Ovary (tissue), 9 donors: ENCODE results near the gene GARNL3. TPM values are rescaled to one million over a fixed set of nuclear protein-coding genes. Genes with fewer than 3 reads are reported as not detected.

Experiments used
- DNase-seq, 5 donors: peaks; one replicate each; pipeline ENCODE4 v3.0.0-alpha.2; 2019 to 2020
- H3K27ac ChIP-seq, 2 donors: fragments of 200-600 bp; one replicate each; pipeline versions ENCODE4 v1.5.1 to v1.8.0; 2019 to 2022
- H3K27me3 ChIP-seq: fragments of 200-600 bp; one replicate; pipeline ENCODE4 v1.8.0; 2022
- H3K36me3 ChIP-seq: fragments of 200-600 bp; sonication (generic); one replicate; pipeline ENCODE4 v1.5.1; 2019
- H3K4me1 ChIP-seq: one replicate; pipeline ENCODE4 v1.8.1; 2013; ENCODE audit warnings: mild to moderate bottlenecking, moderate library complexity; ENCODE audit not compliant: insufficient read depth
- H3K4me3 ChIP-seq: fragments of 200-600 bp; sonication (generic); one replicate; pipeline ENCODE4 v1.5.1; 2017
- H3K9me3 ChIP-seq, 2 donors: fragments of 200-600 bp in 1 of 2; sonication (generic) in 1 of 2; one replicate each; pipeline versions ENCODE4 v1.5.1 to v1.8.1; 2013 to 2019; ENCODE audit warnings: mild to moderate bottlenecking in 1 of 2, moderate library complexity in 1 of 2
- EP300 ChIP-seq: sonication (generic); formaldehyde crosslinking; IDR thresholded peaks from one replicate; pipeline ENCODE4 v1.6.1; 2017; ENCODE audit warnings: antibody characterized with exemption
- POLR2A ChIP-seq: fragments of 450-650 bp; IDR thresholded peaks from one replicate; pipeline ENCODE4 v1.6.1; 2017; ENCODE audit warnings: antibody characterized with exemption, mild to moderate bottlenecking, moderate library complexity
- WGBS, 3 donors: extraction: QIAGEN DNeasy Blood & Tissue Kit in 1 of 3; methylation state at CpG; one replicate each; pipeline versions ENCODE4 v1.1.5 to v1.1.7; 2013 to 2017; 5-methylcytosine and 5-hydroxymethylcytosine counted together
- intact Hi-C, 4 donors: fragments of 100-400 bp; cut with DNase I; formaldehyde crosslinking; loops; one replicate each; pipeline versions ENCODE4 v1.11.0 to v1.15.1; 2022 to 2023
- polyA plus RNA-seq, 2 donors: library from polyadenylated mRNA; stranded (reverse); fragments of 200-250 nt in 1 of 2; fragments of 350-450 nt in 1 of 2; fragmentation: Illumina TruSeq in 1 of 2; extraction: RNeasy Lipid Tissue Mini Kit (QIAGEN cat#74804) in 1 of 2; gene quantifications; one replicate each; pipeline ENCODE4 v1.2.3, GENCODE V29; 2013 to 2014
- total RNA-seq, 7 donors: library from RNA; depleted of rRNA in 2 of 7; stranded (reverse); fragments of >200 nt in 2 of 7; fragmentation: NEBNext Ultra II Directional in 3 of 7; extraction: Animal tissue kit (Norgen Biotek cat#: 25700) in 3 of 7; gene quantifications; one replicate each; pipeline versions ENCODE4 v1.1.0 to v1.2.4, GENCODE V29; 2016 to 2023
- TF ChIP-seq, protein P1 (sequence below), 3 donors: fragments of 450-650 bp in 2 of 3; fragments of 200-600 bp in 1 of 3; IDR thresholded peaks; one replicate each; pipeline versions ENCODE4 v1.5.1 to v1.8.0; 2016 to 2022; ENCODE audit warnings: antibody characterized with exemption in 3 of 3, mild to moderate bottlenecking in 1 of 3
- donor health status: DM: no; HTN: no; CAD: no; lungs with moderate emphysema.
- donor health status: DM: no; HTN: no; CAD: no.
- donor health status: Bipolar disorder and iron deficiency.
- donor health status: DM: yes; HTN: yes; CAD: no.
- donor health status: DM: no; HTN: no; CAD: no.
- donor health status: DM: yes; HTN: yes; CAD: no.

GARNL3 gene
- total and polyA plus RNA-seq, 9 donors: 8.9 to 30.7 (median 22.9) TPM

DNA sequence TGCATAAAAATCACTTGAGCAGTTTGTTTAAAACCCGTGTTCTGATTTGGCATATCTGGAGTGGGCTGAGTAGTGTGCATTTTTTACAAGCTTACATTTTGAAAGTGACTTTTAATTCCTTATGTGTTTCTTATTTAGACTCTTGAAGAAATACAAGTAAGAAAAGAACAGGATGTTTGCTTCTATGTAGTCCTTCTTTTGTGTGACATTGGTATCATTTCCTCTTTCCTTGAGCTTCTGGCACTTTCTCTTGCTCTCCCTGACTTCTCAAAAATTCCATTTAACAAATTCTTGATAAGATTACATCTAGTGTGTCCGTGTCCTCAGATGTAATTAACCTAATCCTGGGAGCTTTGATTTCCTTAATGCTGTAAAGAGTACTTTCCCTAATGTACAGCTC lies 12.5 kb downstream of the GARNL3 start:
- Histone ChIP-seq H3K4me3 (no peak overlapping the region), H3K27ac (no peak overlapping the region), H3K9me3 (no peaks in the 10 kb centered on the region), H3K36me3 (no peaks in the 10 kb centered on the region), H3K27me3 (no peaks in the 10 kb centered on the region), H3K4me1 (no peaks in the 10 kb centered on the region)
- no peak for TF ChIP-seq POLR2A
- TF ChIP-seq, protein P1, sequence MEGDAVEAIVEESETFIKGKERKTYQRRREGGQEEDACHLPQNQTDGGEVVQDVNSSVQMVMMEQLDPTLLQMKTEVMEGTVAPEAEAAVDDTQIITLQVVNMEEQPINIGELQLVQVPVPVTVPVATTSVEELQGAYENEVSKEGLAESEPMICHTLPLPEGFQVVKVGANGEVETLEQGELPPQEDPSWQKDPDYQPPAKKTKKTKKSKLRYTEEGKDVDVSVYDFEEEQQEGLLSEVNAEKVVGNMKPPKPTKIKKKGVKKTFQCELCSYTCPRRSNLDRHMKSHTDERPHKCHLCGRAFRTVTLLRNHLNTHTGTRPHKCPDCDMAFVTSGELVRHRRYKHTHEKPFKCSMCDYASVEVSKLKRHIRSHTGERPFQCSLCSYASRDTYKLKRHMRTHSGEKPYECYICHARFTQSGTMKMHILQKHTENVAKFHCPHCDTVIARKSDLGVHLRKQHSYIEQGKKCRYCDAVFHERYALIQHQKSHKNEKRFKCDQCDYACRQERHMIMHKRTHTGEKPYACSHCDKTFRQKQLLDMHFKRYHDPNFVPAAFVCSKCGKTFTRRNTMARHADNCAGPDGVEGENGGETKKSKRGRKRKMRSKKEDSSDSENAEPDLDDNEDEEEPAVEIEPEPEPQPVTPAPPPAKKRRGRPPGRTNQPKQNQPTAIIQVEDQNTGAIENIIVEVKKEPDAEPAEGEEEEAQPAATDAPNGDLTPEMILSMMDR (IDR thresholded peaks at IDR 0.05): no peak
- TF ChIP-seq EP300: no peak
- DNase-seq: no peak
- WGBS, 3 donors: 34 to 41% (median 36%) methylated on average over 2 of the region's 2 CpGs
- intact Hi-C loops: no loop called here

DNA sequence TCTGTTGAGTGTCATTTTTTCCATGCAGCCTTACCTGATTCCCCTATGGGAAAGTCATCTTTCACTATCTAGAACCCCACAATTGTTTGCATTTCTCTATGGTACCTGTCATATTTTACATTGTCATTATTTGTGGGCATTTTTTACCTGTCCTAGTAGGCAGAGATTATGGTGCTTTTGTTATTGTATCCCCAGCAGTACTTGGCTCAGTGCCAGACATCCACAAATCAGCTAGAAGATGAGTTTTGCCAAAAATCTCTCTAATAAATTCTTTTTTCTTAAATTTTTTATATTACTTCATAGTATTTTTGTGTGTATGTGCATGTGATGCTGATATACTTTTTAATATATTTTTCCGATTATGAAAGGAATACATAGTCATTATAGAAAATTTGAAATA lies 13.2 kb downstream of the GARNL3 start:
- Histone ChIP-seq H3K36me3 (no peaks in the 10 kb centered on the region), H3K9me3 (no peaks in the 10 kb centered on the region), H3K27me3 (no peaks in the 10 kb centered on the region), H3K4me3 (no peak overlapping the region), H3K27ac (no peak overlapping the region), H3K4me1 (no peaks in the 10 kb centered on the region)
- WGBS, 3 donors: 97 to 100% (median 99%) methylated on average over 1 of the region's 1 CpG
- DNase-seq: no peak
- intact Hi-C loops: no loop called here
- TF ChIP-seq POLR2A: no peak
- TF ChIP-seq EP300: no peak
- TF ChIP-seq, protein P1 (IDR thresholded peaks at IDR 0.05): no peak

- Histone ChIP-seq H3K27ac (no peak overlapping the region), H3K36me3 (no peaks in the 10 kb centered on the region), H3K9me3 (no peaks in the 10 kb centered on the region), H3K4me3 (no peak overlapping the region), H3K27me3 (no peaks in the 10 kb centered on the region), H3K4me1 (no peaks in the 10 kb centered on the region)
- WGBS, 3 donors: 96 to 99% (median 98%) methylated on average over 2 of the region's 2 CpGs
- no peak for DNase-seq
- TF ChIP-seq POLR2A: no peak
- TF ChIP-seq, protein P1 (IDR thresholded peaks at IDR 0.05): no peak
- no peak for TF ChIP-seq EP300
- intact Hi-C loops: no loop called here
Measured at GRCh38 chr9:127278372-127278771, 13.8 kb downstream of the GARNL3 start.

- Histone ChIP-seq H3K36me3 (no peaks in the 10 kb centered on the region), H3K4me1 (no peaks in the 10 kb centered on the region), H3K27ac (no peak overlapping the region), H3K4me3 (no peak overlapping the region), H3K27me3 (no peaks in the 10 kb centered on the region), H3K9me3 (no peaks in the 10 kb centered on the region)
- intact Hi-C loops: no loop called here
- TF ChIP-seq, protein P1 (IDR thresholded peaks at IDR 0.05): no peak
- TF ChIP-seq EP300 (no peak), POLR2A (no peak)
- 62 to 85% (median 81%) methylated on average over 3 of the region's 3 CpGs for WGBS, 3 donors
- DNase-seq: no peak
Measured at GRCh38 chr9:127279717-127280285, 15.2 kb downstream of the GARNL3 start.
